ENCODE measurements around the gene UPK2. TPM values are rescaled to one million over a fixed set of nuclear protein-coding genes. Genes with fewer than 3 reads are reported as not detected.

UPK2 gene
- total RNA-seq, 1 experiment from 2014 or later: 3.5 TPM

- TF ChIP-seq CTCF (IDR thresholded peaks at IDR 0.05; ENCODE audit: insufficient read depth in 1 of 2, low read depth in 1 of 2, low read length in 1 of 2, severe bottlenecking in 1 of 2, unreplicated experiment in 1 of 2): peak; percentile 98
- Histone ChIP-seq H3K4me3 (ENCODE audit: low read depth, low read length) (peak overlapping the region; percentile 64), H3K27me3 (replicated peaks; ENCODE audit: control insufficient read depth, insufficient read depth, low read length) (no peaks in the 10 kb centered on the region), H3K36me3 (ENCODE audit: control insufficient read depth, insufficient read depth, low read length) (no peaks in the 10 kb centered on the region), H3K9me3 (no peaks in the 10 kb centered on the region), H3K4me1 (peaks cover 27% of the 10 kb centered on the region)
- BruUV-seq (replicated peaks): no TSS peak
- intact Hi-C loops (cut with micrococcal nuclease; ENCODE audit: unreplicated experiment): loop anchor here (1.0 kb wide), 2 partner anchors 21 to 28 kb away; partner anchors contain the start of gene UPK2
- peaks cover 33% of the 10 kb centered on the region for H3K36me3 Mint-ChIP-seq (ENCODE audit: insufficient read depth, unreplicated experiment)
- H3K27me3 Mint-ChIP-seq (ENCODE audit: insufficient read depth, unreplicated experiment): no peaks in the 10 kb centered on the region
- peak overlapping the region; percentile 79 for H3K4me3 Mint-ChIP-seq (ENCODE audit: unreplicated experiment)
- peak overlapping the region; percentile 84 for H3K27ac Mint-ChIP-seq (ENCODE audit: unreplicated experiment)
- CTCF ChIA-PET: interaction anchor here (0.6 to 4.9 kb wide), 14 partner anchors 12 to 307 kb away, joined by 3 to 170 read pairs (median 4); partner anchors contain the start of genes DDX6, TRAPPC4 and UPK2
- peaks cover 28% of the 10 kb centered on the region for H3K4me1 Mint-ChIP-seq (ENCODE audit: low read depth, unreplicated experiment)
- peak; percentile 97 to 99 for DNase-seq
- no peaks in the 10 kb centered on the region for H3K9me3 Mint-ChIP-seq (ENCODE audit: unreplicated experiment)
- POLR2A ChIA-PET: interaction anchor here (1.4 to 4.3 kb wide), 3 partner anchors 11 to 25 kb away, joined by 6 to 171 read pairs (median 9); no protein-coding TSS in a partner anchor
Measured at GRCh38 chr11:118928101-118928869, 27.8 kb upstream of the UPK2 start.

- intact Hi-C loops (cut with micrococcal nuclease; ENCODE audit: unreplicated experiment): loop anchor here (1.0 kb wide), 3 partner anchors 22 to 139 kb away; partner anchors contain the start of gene UPK2
- DNase-seq: peak; percentile 81 to 86
Measured at GRCh38 chr11:118928870-118929500, 27.1 kb upstream of the UPK2 start.

More at GRCh38 chr11:118928870-118929500, 27.1 kb upstream of the UPK2 start:
- Mint-ChIP-seq H3K4me3 (ENCODE audit: unreplicated experiment) (peak overlapping the region; percentile 79), H3K9me3 (ENCODE audit: unreplicated experiment) (no peaks in the 10 kb centered on the region), H3K27ac (ENCODE audit: unreplicated experiment) (peak overlapping the region; percentile 84), H3K4me1 (ENCODE audit: low read depth, unreplicated experiment) (peaks cover 23% of the 10 kb centered on the region), H3K36me3 (ENCODE audit: insufficient read depth, unreplicated experiment) (peaks cover 28% of the 10 kb centered on the region), H3K27me3 (ENCODE audit: insufficient read depth, unreplicated experiment) (no peaks in the 10 kb centered on the region)
- Histone ChIP-seq H3K4me3 (ENCODE audit: low read depth, low read length) (peak overlapping the region; percentile 64), H3K4me1 (peaks cover 20% of the 10 kb centered on the region), H3K36me3 (ENCODE audit: control insufficient read depth, insufficient read depth, low read length) (no peaks in the 10 kb centered on the region), H3K27me3 (replicated peaks; ENCODE audit: control insufficient read depth, insufficient read depth, low read length) (no peaks in the 10 kb centered on the region), H3K9me3 (no peaks in the 10 kb centered on the region)
- TF ChIP-seq CTCF (IDR thresholded peaks at IDR 0.05; ENCODE audit: insufficient read depth in 1 of 2, low read depth in 1 of 2, low read length in 1 of 2, severe bottlenecking in 1 of 2, unreplicated experiment in 1 of 2): peak in 1 of 2 experiments; percentile 0
- ChIA-PET POLR2A (interaction anchor here (1.3 to 4.3 kb wide), 4 partner anchors 12 to 138 kb away, joined by 6 to 171 read pairs (median 10); partner anchors contain the start of gene DDX6), CTCF (interaction anchor here (0.7 to 4.9 kb wide), 12 partner anchors 8 to 308 kb away, joined by 3 to 170 read pairs (median 6); partner anchors contain the start of genes DDX6 and TRAPPC4)
- BruUV-seq (replicated peaks): TSS peak; percentile 11
